A549 (cell line): Measurements from ENCODE around the gene ARMH4.

Experiments
- CEBPB ChIP-seq, 2 experiments: fragments of >200 bp in 1 of 2; sonication (Bioruptor Twin) in 1 of 2; formaldehyde crosslinking in 1 of 2; IDR thresholded peaks; 2 replicates each; pipeline ENCODE4 v1.6.1; 2012 to 2016
- MAFK ChIP-seq: fragments of 450-650 bp; IDR thresholded peaks from 2 replicates; pipeline ENCODE4 v1.6.1; 2014; ENCODE audit not compliant: partially characterized antibody
- SMC3 ChIP-seq: fragments of >200 bp; sonication (Bioruptor Twin); formaldehyde crosslinking; IDR thresholded peaks from 3 replicates; pipeline ENCODE4 v1.6.1; 2018; ENCODE audit warnings: inconsistent platforms
- SREBF2 ChIP-seq: fragments of 450-650 bp; IDR thresholded peaks from 2 replicates; pipeline ENCODE4 v1.6.1; 2014; ENCODE audit warnings: mild to moderate bottlenecking, moderate library complexity
- TF ChIP-seq, protein P1 (sequence below): fragments of >200 bp; sonication (Bioruptor Twin); formaldehyde crosslinking; IDR thresholded peaks from 3 replicates; pipeline ENCODE4 v1.5.1; 2016
- TF ChIP-seq, protein P2 (sequence below): IDR thresholded peaks from 2 replicates; pipeline ENCODE4 v1.6.1; 2012
- TF ChIP-seq, protein P3 (sequence below): fragments of 200-600 bp; sonication (generic); IDR thresholded peaks from 2 replicates; pipeline ENCODE4 v1.6.1; 2016; ENCODE audit warnings: antibody characterized with exemption, mild to moderate bottlenecking, moderate library complexity

DNA sequence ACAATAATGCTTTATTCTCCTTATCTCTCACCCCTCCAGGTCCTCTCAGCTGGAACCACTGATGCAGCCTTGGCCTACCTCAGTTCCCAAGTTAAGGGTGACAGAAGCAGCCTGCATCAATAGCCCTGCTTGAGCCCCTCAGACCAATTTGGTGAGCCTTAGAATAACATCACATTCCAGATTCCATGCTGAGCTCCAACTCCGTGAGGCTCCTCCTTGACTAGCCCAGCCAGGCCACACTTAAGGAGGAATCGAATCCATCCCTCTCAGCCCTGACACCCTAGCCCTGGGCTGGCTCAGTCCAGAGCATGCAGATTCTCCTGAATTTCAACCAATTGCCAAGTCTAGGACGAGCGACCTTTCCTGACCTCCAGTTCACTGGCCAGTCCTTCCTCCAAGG lies 91.1 kb downstream of the ARMH4 start:
- no peak for TF ChIP-seq SMC3
- TF ChIP-seq SREBF2 = no peak
- no peak for TF ChIP-seq MAFK
- no peak for TF ChIP-seq CEBPB (IDR thresholded peaks at IDR 0.05)
- TF ChIP-seq, protein P1, sequence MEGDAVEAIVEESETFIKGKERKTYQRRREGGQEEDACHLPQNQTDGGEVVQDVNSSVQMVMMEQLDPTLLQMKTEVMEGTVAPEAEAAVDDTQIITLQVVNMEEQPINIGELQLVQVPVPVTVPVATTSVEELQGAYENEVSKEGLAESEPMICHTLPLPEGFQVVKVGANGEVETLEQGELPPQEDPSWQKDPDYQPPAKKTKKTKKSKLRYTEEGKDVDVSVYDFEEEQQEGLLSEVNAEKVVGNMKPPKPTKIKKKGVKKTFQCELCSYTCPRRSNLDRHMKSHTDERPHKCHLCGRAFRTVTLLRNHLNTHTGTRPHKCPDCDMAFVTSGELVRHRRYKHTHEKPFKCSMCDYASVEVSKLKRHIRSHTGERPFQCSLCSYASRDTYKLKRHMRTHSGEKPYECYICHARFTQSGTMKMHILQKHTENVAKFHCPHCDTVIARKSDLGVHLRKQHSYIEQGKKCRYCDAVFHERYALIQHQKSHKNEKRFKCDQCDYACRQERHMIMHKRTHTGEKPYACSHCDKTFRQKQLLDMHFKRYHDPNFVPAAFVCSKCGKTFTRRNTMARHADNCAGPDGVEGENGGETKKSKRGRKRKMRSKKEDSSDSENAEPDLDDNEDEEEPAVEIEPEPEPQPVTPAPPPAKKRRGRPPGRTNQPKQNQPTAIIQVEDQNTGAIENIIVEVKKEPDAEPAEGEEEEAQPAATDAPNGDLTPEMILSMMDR = no peak
- TF ChIP-seq, protein P2, sequence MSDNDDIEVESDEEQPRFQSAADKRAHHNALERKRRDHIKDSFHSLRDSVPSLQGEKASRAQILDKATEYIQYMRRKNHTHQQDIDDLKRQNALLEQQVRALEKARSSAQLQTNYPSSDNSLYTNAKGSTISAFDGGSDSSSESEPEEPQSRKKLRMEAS = no peak
- TF ChIP-seq, protein P3, sequence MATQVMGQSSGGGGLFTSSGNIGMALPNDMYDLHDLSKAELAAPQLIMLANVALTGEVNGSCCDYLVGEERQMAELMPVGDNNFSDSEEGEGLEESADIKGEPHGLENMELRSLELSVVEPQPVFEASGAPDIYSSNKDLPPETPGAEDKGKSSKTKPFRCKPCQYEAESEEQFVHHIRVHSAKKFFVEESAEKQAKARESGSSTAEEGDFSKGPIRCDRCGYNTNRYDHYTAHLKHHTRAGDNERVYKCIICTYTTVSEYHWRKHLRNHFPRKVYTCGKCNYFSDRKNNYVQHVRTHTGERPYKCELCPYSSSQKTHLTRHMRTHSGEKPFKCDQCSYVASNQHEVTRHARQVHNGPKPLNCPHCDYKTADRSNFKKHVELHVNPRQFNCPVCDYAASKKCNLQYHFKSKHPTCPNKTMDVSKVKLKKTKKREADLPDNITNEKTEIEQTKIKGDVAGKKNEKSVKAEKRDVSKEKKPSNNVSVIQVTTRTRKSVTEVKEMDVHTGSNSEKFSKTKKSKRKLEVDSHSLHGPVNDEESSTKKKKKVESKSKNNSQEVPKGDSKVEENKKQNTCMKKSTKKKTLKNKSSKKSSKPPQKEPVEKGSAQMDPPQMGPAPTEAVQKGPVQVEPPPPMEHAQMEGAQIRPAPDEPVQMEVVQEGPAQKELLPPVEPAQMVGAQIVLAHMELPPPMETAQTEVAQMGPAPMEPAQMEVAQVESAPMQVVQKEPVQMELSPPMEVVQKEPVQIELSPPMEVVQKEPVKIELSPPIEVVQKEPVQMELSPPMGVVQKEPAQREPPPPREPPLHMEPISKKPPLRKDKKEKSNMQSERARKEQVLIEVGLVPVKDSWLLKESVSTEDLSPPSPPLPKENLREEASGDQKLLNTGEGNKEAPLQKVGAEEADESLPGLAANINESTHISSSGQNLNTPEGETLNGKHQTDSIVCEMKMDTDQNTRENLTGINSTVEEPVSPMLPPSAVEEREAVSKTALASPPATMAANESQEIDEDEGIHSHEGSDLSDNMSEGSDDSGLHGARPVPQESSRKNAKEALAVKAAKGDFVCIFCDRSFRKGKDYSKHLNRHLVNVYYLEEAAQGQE = no peak
